ENCODE results near the gene TRAPPC3L. TPM values are rescaled to one million over a fixed set of nuclear protein-coding genes. Genes with fewer than 3 reads are reported as not detected.
A peak's percentile ranks its signal among the peaks of the same experiment; 100 is the strongest.

TRAPPC3L gene
- total RNA-seq, 4 donors from 2014 or later, result not detected

DNA sequence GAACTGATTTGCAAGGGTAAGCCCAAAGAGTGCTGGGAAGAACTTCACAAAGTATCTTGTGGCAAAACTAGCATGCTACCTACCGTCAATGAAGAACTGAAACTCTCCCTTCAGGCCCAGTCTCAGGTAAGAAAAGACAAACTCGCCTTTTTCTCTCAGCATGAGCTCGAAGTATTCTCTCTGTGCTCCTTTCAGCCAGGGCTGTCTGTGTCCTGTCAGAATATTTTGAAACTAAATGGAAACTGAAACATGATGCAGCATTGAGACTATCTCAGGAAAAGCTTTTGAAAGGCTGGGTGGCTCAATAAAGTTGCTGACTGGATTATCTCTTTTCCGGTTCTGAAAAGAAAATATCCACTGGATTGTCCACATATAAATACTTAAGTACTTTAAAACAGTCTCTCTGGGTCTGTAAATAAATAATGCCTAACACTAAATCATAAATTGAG, 33.3 kb downstream of the TRAPPC3L start:
- Histone ChIP-seq H3K9me3 (no peaks in the 10 kb centered on the region), H3K36me3 (no peaks in the 10 kb centered on the region), H3K4me3 (peak overlapping the region; percentile 33), H3K4me1 (no peaks in the 10 kb centered on the region), H3K27ac (peak overlapping the region; percentile 88), H3K27me3 (no peaks in the 10 kb centered on the region)
- 49% methylated on average over 4 of the region's 4 CpGs for WGBS
- DNase-seq (ENCODE audit: low spot score in 2 of 2), result no peak
- TF ChIP-seq POLR2A (IDR thresholded peaks at IDR 0.05) (no peak), EP300 (IDR thresholded peaks at IDR 0.05) (no peak)
- TF ChIP-seq, protein P1, sequence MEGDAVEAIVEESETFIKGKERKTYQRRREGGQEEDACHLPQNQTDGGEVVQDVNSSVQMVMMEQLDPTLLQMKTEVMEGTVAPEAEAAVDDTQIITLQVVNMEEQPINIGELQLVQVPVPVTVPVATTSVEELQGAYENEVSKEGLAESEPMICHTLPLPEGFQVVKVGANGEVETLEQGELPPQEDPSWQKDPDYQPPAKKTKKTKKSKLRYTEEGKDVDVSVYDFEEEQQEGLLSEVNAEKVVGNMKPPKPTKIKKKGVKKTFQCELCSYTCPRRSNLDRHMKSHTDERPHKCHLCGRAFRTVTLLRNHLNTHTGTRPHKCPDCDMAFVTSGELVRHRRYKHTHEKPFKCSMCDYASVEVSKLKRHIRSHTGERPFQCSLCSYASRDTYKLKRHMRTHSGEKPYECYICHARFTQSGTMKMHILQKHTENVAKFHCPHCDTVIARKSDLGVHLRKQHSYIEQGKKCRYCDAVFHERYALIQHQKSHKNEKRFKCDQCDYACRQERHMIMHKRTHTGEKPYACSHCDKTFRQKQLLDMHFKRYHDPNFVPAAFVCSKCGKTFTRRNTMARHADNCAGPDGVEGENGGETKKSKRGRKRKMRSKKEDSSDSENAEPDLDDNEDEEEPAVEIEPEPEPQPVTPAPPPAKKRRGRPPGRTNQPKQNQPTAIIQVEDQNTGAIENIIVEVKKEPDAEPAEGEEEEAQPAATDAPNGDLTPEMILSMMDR (IDR thresholded peaks at IDR 0.05), result no peak

DNA sequence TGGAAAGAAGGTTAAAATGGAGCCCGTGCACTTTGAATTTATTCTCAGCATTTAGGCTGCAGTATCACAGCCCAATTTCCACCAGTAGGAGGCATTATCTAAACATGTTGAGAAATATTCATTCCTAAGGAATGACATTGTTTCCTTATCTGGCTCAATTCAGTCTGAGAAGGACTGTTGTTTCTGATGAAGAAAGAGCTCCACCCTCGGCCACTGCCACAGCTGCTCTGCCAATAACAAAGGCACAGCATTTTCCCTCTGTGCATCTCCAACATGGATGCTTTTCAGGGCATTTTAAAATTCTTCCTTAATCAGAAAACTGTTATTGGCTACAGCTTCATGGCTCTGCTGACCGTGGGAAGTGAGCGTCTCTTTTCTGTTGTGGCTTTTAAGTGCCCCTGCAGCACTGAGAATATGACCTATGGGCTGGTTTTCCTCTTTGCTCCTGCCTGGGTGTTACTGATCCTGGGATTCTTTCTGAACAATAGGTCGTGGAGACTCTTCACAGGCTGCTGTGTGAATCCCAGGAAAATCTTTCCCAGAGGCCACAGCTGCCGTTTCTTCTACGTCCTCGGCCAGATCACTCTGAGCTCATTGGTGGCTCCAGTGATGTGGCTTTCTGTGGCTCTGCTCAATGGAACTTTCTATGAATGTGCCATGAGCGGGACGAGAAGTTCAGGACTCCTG, 33.9 kb downstream of the TRAPPC3L start, which contains the start of gene CALHM5:
Gene CALHM5, plus strand, starts transcription at position 216 of the 687 bp plus-strand sequence. Its CDS starts 58 bp downstream, at position 274.
- DNase-seq (ENCODE audit: low spot score in 2 of 2), result no peak
- no peaks in the 10 kb centered on the region for H3K27me3 ChIP-seq
- WGBS, result 52% methylated on average over 10 of the region's 10 CpGs
- H3K36me3 ChIP-seq, result no peaks in the 10 kb centered on the region
- H3K4me1 ChIP-seq, result no peaks in the 10 kb centered on the region
- no peaks in the 10 kb centered on the region for H3K9me3 ChIP-seq
- H3K27ac ChIP-seq, result peak within 1 kb of the TSS; percentile 88
- TF ChIP-seq, protein P1 (IDR thresholded peaks at IDR 0.05), result peak; percentile 13 to 41
- TF ChIP-seq EP300 (IDR thresholded peaks at IDR 0.05) (no peak), POLR2A (IDR thresholded peaks at IDR 0.05) (no peak), POLR2AphosphoS5 (IDR thresholded peaks at IDR 0.05) (peak in 2 of 3 donors; percentile 5 to 40)
- peak within 1 kb of the TSS; percentile 33 for H3K4me3 ChIP-seq

DNA sequence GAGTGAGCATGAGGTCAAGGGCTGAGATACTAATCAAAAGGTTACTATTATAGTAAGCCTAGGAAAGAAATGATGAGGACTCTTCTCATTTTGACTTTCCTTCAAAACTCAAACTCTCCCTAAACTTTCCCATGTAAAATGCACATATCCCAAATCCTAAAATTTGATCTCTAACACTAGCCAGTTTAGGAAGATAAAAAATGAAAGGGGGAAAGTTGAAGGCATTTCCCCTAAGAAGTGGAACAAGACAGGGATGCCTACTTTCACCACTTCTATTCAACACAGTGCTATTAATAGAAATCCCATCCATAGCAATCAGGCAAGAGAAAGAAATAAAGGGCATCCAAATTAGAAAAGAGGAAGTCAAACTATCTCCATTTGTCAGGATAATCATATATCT, 37.0 kb downstream of the TRAPPC3L start:
- Histone ChIP-seq H3K4me3 (no peak overlapping the region), H3K9me3 (no peaks in the 10 kb centered on the region)
- TF ChIP-seq EP300 (IDR thresholded peaks at IDR 0.05) (no peak), POLR2A (IDR thresholded peaks at IDR 0.05) (no peak), POLR2AphosphoS5 (IDR thresholded peaks at IDR 0.05) (no peak)
- TF ChIP-seq, protein P1 (IDR thresholded peaks at IDR 0.05), result no peak

DNA sequence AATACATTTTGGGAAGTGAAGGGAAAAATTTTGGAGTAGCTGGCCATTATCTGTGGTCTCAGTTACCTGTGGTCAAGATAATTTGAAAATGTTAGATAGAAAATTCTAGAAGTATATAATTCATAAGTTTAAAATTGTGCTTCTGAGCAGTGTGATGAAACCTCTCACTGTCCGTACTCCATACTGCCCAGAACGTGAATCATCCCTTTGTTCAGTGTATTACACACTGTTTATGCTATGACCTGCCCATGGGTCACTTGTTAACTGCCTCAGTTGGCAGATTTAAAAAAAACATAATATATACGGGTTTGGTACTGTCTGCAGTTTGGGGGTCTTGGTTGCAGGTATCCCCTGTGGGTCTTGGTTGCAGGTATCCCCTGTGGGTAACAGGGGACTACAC, 38.2 kb downstream of the TRAPPC3L start:
- Histone ChIP-seq H3K4me3 (no peak overlapping the region), H3K27ac (no peak overlapping the region), H3K27me3 (no peaks in the 10 kb centered on the region), H3K36me3 (no peaks in the 10 kb centered on the region), H3K9me3 (no peaks in the 10 kb centered on the region), H3K4me1 (no peaks in the 10 kb centered on the region)
- DNase-seq (ENCODE audit: low spot score in 2 of 2), result no peak
- 95% methylated on average over 3 of the region's 3 CpGs for WGBS
- TF ChIP-seq, protein P1 (IDR thresholded peaks at IDR 0.05), result no peak
- no peak for TF ChIP-seq EP300 (IDR thresholded peaks at IDR 0.05)
- no peak for TF ChIP-seq POLR2AphosphoS5 (IDR thresholded peaks at IDR 0.05)
- no peak for TF ChIP-seq POLR2A (IDR thresholded peaks at IDR 0.05)

More for the DNA sequence above, 37.0 kb downstream of the TRAPPC3L start:
- Histone ChIP-seq H3K36me3 (no peaks in the 10 kb centered on the region), H3K27me3 (no peaks in the 10 kb centered on the region), H3K4me1 (no peaks in the 10 kb centered on the region), H3K27ac (no peak overlapping the region)
- DNase-seq (ENCODE audit: low spot score in 2 of 2), result no peak

DNA sequence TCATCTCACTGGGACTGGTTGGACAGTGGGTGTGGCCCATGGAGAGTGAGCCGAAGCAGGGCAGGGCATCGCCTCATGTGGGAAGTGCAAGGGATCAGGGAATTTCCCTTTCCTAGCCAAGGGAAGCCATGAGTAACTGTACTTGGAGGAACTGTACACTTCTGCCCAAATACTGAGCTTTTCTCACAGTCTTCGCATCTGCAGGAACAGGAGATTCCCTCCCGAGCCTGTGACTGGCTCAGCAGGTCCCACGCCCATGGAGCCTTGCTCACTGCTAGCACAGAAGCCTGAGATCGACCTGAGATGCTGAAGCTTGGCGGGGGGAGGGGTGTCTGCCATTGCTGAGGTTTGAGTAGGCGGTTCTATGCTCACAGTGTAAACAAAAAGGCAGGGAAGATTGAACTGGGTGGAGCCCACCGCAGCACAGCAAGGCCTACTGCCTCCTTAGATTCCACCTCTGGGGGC, 44.5 kb downstream of the TRAPPC3L start:
- H3K27ac ChIP-seq, result no peak overlapping the region
- H3K27me3 ChIP-seq, result no peaks in the 10 kb centered on the region
- no peaks in the 10 kb centered on the region for H3K36me3 ChIP-seq
- TF ChIP-seq, protein P1 (IDR thresholded peaks at IDR 0.05), result no peak
- TF ChIP-seq EP300 (IDR thresholded peaks at IDR 0.05), result no peak
- TF ChIP-seq POLR2A (IDR thresholded peaks at IDR 0.05), result no peak
- TF ChIP-seq POLR2AphosphoS5 (IDR thresholded peaks at IDR 0.05), result no peak
- no peaks in the 10 kb centered on the region for H3K4me1 ChIP-seq
- WGBS, result 23% methylated on average over 7 of the region's 9 CpGs
- no peak for DNase-seq (ENCODE audit: low spot score in 2 of 2)
- H3K9me3 ChIP-seq, result no peaks in the 10 kb centered on the region
- H3K4me3 ChIP-seq, result no peak overlapping the region
